GM18498 (cell line): ENCODE data around the gene SORL1.
"Not testable (repeated sequence)": the region's sequence is repeated elsewhere in the genome, so short reads cannot be mapped to it uniquely, and the experiment has no call there.

ENCODE experiments used
- ATAC-seq: cut with Tn5 transposase; IDR thresholded peaks from one replicate; pipeline ENCODE4 v1.9.1; 2021; ENCODE audit warnings: mild to moderate bottlenecking, moderate library complexity; ENCODE audit not compliant: unreplicated experiment

Gene SORL1

GRCh38 chr11:121503051-121503450 is 50.9 kb downstream of the SORL1 start:
- no peak for ATAC-seq

- ATAC-seq = not testable (repeated sequence)
These were observed 54.1 kb downstream of the SORL1 start for GRCh38 chr11:121506237-121506636.

GRCh38 chr11:121508449-121508848 is 56.3 kb downstream of the SORL1 start:
- ATAC-seq = no peak

GRCh38 chr11:121510438-121510837 is 58.3 kb downstream of the SORL1 start:
- no peak for ATAC-seq

- no peak for ATAC-seq
These were observed 60.7 kb downstream of the SORL1 start for GRCh38 chr11:121512468-121513465.

GRCh38 chr11:121513807-121514206 is 61.7 kb downstream of the SORL1 start:
- no peak for ATAC-seq

GRCh38 chr11:121514432-121515334 is 62.6 kb downstream of the SORL1 start:
- no peak for ATAC-seq

GRCh38 chr11:121515335-121515671 is 63.2 kb downstream of the SORL1 start:
- no peak for ATAC-seq

- no peak for ATAC-seq
These were observed 65.9 kb downstream of the SORL1 start for GRCh38 chr11:121517996-121518395.

- no peak for ATAC-seq
These were observed 68.4 kb downstream of the SORL1 start for GRCh38 chr11:121520243-121521144.

GRCh38 chr11:121521145-121522042 is 69.3 kb downstream of the SORL1 start:
- ATAC-seq = no peak

GRCh38 chr11:121522043-121522941 is 70.2 kb downstream of the SORL1 start:
- ATAC-seq = no peak

- ATAC-seq = no peak
These were observed 71.6 kb downstream of the SORL1 start for GRCh38 chr11:121523581-121524232.

GRCh38 chr11:121524233-121524631 is 72.1 kb downstream of the SORL1 start:
- ATAC-seq = no peak

- no peak for ATAC-seq
These were observed 73.3 kb downstream of the SORL1 start for GRCh38 chr11:121525376-121525775.

GRCh38 chr11:121530257-121530656 is 78.1 kb downstream of the SORL1 start:
- ATAC-seq = no peak

- no peak for ATAC-seq
These were observed 81.5 kb downstream of the SORL1 start for GRCh38 chr11:121533601-121534000.
